Mucosa of gallbladder (tissue), 1 donor: ENCODE results near the gene MTNR1B. TPM values are rescaled to one million over a fixed set of nuclear protein-coding genes. Genes with fewer than 3 reads are reported as not detected.

Source experiments
- DNase-seq: peaks from one replicate; pipeline ENCODE4 v3.0.0-alpha.2; 2020; ENCODE audit warnings: low spot score
- total RNA-seq: library from RNA; stranded (reverse); gene quantifications from one replicate; pipeline ENCODE4 v1.2.1, GENCODE V29; 2021
- donor health status: DM: no; HTN: no; CAD: no.

Gene MTNR1B
- total RNA-seq, 1 donor from 2014 or later: not detected

DNA sequence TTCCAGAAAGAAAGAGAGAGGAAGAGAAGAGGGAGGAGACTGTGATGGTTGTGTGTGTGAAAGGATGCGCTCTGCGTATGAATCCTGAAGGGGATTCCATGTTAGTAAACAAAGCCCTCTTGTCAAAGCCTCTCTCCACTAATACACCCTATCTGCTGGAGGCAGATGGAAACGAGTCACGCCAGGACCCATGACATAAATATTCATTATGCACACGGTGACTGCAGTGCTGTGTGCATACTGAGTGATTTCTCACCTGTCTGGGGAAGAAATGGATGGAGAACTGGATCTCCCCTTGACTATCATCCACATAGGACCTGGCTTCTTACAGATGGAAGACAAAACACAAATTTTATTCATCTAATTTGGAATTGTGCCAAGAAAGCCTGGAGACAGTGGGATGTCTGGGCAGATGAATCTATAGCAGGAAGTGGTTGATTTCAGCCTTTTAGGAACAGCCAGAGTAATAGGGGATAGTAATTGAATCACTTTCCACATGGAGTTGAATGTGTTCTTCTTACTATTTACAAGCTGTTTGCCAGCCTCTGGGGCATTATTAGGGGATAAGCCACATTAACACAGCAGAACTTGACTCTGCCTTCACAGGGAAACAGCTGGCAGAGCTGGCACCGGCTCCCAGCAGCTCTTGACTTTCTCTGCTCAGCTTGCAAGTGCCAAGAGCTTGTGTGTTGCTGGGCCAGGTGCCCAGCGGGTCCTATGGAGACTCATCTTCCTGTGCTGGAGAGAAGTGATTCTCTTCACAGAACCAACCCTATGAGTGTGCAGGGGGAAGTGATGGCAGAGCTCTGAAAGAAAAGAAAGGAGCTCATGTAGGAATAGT is 9.0 kb downstream of the MTNR1B start:
- no peak for DNase-seq

DNA sequence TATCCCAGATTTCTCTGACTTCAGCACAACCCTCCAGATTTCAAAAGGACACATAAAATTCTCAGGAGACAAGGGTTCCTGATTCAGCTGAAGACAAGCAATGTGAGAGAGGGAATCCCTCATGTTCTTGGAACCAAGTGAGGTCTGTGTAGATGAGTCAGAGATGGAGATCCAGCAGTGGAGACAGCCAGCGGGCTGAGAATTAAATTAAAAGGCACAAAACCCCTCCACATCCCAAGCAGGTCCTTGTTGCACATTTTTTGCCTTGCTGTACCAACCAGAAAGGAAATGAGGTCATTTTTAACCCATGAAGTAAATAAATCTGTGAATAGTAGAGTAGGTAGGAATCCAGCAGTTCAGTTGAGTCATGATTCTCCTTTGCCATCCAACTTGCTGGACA is 9.7 kb downstream of the MTNR1B start:
- no peak for DNase-seq

DNA sequence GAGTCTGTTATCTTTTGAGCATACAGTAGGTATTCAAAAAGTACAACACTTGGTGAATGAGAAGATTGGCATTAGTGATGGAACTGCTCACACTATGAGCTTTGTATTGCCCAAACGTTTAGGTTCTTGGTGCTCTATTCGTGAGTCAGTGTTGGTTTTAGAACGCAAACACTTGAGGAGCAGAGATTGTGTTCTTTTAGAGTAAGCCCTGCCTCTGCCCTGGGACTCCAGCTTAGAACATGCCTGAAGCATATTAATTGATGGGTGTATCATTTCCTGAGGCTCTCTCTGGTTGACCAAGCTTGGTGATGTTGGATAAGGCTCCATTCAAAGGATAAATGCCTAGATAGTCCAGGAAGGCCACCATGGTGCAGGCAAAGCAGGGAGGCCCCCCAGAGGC is 10.9 kb downstream of the MTNR1B start:
- DNase-seq: no peak

DNA sequence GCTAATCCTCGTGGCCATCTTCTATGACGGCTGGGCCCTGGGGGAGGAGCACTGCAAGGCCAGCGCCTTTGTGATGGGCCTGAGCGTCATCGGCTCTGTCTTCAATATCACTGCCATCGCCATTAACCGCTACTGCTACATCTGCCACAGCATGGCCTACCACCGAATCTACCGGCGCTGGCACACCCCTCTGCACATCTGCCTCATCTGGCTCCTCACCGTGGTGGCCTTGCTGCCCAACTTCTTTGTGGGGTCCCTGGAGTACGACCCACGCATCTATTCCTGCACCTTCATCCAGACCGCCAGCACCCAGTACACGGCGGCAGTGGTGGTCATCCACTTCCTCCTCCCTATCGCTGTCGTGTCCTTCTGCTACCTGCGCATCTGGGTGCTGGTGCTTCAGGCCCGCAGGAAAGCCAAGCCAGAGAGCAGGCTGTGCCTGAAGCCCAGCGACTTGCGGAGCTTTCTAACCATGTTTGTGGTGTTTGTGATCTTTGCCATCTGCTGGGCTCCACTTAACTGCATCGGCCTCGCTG is 12.1 kb downstream of the MTNR1B start:
- no peak for DNase-seq

DNA sequence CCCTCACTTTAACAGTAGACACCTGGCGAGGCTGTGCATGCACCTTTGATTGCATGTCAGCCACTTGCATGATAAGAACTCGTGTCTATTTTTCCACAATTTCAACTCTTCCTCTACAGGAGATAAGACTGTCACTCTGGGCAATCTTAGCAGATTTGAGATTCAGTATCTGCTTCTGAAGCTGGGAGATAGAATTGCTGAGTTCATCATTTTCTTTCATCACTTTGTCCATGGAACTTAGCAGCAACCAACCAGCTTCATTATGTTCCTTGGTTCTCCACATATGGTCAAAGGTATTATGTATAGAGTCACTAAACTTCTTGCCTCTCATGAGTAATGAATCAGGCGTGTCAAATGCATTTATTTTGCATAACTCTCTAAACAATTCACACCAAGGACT is 17.1 kb downstream of the MTNR1B start:
- no peak for DNase-seq

DNA sequence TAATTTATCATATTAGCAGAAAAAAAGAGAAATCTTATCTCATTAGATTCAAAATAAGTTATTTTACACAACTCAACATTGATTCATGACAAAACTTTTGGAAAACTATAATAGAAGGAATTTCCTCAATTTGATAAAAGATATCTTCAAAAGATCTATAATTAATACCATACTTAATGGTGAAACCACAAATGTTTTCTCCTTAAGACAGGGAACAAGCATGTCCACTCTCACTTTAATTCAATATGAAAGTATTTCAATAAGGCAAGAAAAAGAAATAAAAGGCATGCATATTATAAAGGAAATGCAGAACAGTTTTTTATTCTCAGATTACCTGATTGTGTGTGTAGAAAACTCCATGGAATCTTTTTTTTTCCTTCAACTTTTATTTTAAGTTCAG is 23.6 kb downstream of the MTNR1B start:
- DNase-seq: no peak

DNA sequence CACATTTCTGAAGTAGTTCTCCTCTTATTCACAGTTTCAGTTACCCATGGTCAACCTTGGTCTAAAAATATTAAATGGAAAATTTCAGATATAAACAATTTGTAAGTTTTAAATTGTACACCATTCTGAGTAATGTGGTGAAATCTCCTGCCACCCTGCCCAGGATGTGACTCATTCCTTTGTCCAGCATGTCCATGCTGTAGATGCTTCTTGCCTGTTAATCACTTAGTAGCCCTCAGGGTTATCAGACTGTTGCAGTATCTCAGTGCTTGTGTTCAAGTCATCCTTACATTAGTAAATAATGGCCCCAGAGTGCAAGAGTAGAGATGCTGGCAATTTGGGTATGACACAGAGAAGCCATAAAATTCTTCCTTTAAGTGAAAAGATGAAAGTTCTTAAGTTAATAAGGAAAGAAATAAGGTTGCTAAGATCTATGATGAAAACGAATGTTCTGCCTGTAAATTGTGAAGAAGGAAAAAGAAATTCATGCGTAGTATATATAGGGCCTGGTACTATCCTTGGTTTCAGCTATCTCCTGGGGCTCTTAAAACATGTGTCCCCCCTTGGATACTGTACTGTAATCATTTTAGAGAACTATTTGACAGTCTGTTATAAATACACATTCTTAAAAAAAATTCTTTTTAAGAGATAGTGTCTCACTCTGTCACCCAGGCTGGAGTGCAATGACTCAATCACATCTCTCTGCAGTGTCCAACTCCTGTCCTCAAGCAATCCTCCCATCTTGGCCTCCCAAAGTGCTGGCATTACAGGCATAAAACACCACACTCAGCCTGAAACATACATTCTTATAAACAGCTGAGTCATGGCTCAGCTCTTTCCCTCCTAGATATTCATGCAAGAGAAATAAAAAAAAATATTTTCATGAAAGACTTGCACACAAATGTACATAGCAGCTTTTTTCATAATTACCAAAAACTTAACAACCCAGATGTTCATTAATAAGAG is 31.3 kb downstream of the MTNR1B start:
- no peak for DNase-seq

DNA sequence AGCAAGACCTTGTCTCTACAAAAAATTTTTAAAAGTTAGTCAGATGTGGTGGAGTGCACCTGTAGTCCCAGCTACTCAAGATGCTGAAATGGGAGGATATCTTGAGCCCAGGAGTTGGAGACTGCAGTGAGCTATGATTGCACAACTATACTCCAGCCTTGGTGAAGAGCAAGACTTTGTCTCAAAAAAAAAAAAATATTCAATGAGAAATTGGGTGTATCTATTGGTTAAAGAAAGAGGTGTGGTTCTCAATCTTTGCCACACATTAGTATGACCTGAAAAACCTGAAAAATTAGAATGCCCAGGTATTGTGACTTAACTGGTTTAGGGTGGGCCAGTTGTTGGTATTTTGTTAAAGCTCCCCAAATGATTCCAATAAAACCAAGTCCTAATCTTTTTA is 32.4 kb downstream of the MTNR1B start:
- no peak for DNase-seq

DNA sequence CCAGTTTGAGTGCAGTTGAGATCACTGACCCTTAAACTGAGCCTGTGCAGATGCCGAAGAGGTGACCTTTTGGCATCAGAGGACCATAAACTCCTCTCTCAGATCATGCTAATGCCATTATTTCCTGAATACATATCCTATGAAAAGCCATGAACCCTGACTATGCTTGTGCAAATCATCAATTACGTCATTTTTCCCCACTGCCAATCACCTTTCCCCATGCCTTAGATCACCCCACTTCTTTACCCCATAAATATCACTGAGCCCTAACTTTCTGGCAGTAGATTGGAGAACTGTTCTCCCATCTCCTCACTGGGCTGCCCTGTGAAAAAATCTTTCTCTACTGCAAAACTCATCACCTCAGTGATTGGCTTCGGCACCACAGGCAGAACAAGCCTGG is 32.9 kb downstream of the MTNR1B start:
- DNase-seq: no peak

DNA sequence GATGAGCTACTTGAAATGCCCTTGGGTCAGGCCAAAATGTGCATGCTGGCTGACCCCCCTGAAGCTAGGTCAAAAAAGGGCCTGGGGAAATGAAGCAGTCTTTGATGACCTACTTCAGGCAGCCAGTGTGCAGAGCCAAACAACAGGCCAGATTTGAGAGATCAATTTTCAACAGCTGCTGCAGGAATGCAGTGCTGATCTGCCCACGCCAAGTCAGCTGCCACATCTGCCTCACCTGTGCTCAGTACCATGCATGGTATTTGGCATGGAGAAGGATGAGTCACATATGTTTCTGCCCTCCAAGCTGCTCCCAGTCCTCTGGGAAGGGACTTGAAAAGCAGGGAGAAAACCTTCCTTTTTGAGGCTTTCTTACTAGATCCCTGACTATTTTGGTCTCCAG is 35.8 kb downstream of the MTNR1B start:
- no peak for DNase-seq

DNA sequence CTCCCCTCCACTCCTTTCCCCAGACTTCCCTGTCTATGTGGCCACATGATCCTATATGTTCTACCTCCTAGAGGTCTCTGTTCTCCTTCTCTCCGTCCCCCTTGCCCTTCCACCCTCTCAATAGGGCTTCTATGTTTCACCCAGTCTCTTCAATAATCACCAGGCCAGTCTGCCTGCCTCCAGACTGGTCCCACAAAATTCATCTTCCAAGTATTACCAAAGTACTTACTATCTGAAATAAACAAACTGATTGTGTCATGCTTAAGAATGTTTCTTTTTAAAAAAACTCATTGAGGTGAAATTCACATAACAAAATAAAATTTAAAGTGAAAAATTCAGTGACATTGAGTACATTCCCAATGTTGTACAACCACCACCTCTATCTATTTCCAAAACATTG is 44.2 kb downstream of the MTNR1B start:
- no peak for DNase-seq

DNA sequence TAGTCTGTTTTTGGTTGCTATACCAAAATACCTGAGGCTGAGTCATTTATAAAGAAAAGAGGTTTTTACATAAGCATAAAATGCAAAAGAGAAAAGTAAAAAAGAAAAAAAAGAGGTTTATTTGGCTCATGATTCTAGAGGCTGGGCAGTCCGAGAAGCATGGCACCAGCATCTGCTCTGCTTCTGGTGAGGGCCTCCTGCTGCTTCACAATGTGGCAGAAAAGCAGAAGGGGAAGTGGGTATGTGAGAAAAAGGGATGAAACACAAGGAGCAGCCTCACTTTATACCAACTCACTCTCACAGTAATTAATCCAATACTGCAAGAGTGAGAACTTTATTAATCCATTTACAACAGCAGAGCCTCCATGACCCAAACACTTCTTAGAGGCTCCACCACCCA is 47.1 kb downstream of the MTNR1B start:
- DNase-seq: no peak

DNA sequence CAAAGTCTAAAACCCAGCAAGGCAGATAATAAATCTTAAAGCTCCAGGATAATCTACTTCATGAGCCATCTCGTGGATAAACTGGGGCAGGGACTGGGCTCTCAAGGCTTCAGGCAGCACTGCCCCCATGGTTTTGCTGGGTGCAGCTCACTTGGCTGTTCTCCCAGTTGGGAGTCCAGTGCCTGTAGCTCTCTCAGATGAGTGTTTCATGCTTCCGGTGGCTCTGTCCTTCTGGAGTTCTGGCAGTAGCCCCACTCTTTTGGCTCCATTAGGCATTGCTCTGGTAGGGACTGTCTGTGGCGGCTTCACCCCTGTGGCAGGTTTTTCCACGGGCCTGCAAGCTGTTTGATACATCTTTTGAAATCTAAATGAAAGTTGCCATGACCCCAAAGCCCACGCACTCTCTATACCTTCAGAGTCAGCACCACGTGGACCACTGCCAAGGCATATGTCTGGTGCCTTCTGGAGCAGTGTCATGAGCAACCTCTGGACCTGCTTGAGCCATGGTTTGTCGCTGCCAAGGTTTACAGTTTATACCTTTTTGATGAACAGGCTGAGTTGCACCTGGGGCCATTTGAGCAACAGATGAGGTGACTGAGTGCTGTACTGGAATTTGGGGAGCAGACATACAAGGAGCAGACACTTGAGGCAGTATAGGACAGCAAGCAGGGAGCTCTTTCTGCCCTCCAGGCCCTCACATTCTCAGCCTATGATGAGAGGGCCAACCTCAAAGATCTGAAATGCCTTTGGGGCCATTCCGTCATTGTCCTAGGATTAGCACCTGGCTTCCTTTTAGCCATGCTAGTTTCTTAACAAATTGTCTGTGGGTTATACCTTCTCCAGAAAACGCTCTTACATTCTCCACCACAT is 48.6 kb downstream of the MTNR1B start:
- DNase-seq: peak; percentile 28

DNA sequence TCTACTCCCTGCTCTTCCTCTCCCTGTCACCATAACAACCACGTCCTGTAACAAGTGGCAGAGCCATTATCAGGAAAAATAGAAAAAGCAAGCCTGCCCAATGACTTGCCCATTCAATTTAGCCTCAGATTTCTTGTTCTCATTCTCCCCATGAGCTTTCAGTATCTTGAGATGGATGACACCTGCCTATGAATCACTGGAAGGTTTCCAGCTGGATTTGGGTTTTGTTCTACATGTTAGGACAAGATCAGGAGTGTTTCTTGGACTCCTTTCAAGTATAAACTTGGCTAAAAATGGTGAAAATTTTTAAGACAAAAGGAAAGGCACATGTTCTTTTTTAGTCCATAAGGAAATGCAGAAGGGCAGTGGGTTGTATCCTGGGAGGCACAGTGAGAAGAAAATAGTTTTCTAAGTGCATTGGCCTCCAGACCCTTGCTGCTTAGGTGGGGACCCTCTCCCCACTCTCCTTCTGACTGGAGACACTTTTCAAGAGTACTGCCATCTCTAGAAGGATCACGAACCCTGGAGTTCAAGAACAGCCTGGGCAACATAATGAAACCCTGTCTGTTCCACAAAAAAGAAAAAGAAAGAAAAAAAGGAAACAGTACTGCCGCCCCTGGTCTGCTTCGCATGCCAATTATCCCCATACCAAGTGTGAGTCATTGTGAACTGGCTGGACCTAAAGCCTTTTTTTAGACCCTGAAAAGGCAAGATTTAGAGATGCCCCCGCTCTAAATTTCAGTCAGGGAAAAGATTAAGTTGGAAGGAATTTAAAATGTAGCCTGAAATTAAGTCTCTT is 51.0 kb downstream of the MTNR1B start:
- no peak for DNase-seq

DNA sequence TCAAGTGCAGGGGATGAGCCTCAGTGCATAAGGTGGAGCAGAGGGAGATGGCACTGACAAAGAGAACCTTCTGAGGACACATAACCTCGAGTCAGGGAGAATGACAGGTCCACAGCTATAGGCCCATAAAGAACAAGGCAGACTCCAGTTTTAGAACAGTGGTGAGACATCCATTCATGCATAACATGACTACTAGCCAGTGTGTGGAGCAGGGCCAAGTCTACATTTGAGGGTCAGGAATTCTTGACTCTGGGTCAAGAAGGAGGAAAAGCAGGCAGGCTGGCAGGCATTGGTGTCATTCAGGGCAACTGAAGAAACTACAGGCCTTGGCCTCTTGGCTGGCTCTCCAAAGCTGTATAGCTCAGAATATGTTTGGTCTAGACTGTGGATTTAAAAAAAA is 54.9 kb downstream of the MTNR1B start:
- DNase-seq: no peak

DNA sequence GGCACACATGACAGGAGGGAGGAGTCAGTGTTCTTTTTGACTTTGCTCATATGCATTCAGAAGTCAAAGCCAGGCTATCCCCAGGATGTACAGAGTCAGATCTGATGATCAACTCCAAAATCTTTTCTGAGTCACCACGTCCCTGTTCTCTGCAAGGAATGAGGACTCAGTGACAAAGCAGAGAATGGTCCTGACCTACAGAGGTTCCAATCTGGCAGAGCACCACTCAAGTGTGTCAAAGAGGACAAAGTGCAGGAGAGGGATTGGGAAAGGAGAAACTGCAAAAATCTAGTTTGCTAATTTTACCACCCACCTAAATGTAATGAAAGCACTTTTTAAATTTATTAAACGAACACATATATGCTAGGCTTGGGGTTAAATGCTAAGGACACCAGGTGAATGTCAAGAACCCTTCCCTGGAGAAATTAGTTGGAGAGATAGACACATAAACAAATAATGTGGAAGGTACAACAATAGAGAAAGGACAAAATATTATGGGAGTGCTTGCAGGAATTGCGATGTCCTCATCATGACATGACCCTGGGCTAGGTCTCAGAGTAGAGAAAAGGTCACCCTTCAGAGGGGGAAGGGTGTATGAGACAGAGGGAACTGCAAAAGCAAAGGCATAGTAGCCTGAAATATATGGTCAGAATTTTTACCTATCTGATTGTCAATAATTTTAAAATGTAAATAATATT is 56.3 kb downstream of the MTNR1B start:
- DNase-seq: no peak

DNA sequence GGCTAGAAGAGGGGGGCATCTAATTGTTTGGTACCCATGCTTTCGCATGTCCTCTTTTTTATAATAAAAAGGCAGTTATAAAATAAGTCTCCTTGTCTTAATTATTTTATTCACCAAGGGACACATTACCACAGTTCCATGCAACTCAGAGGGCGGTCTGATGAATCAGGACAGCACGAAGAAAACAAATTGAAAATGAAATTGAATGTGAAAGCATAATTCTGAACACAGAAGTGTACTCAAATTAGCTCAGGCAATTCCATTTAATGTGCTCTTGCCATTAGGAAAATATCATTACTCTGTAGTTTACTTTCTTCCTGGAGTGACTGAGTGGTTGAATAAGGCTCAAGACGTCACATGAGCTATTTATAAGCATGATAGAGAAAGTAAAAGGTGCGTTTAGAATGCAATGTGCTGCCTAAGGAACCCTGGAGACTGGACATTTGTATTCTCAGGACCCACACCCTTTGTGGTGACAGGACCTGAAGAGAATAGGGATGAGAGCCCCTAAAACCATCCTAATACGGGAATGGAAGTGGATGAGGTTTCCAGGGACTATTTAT is 59.6 kb downstream of the MTNR1B start:
- no peak for DNase-seq

DNA sequence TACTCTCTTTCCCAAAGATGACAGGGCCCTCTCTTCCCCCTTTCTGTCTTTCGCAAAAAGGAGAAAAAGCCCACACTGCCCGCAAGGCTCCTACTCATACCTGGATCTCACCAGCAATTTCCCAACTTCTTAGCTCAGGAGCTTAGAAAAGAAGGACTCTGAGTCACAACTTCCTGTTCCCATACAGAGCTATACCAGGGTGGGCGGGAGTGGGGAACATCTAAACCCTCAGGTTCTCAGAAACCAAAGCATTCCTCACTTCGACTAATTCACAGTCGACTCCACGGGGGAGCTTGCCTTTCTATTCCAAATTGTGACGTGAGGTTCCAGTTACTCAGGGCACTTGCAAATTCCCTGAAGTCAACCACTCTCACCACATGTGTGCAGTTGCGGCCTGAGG is 61.9 kb downstream of the MTNR1B start:
- DNase-seq: no peak
